ENCODE data around the gene TMEM139. TPM values are rescaled to one million over a fixed set of nuclear protein-coding genes. Genes with fewer than 3 reads are reported as not detected.

TMEM139 gene
- total and polyA plus RNA-seq, 10 of the 15 experiments (the other 5 are each of a cell fraction or from before 2014, with no cell fraction given) = 0.31 TPM; not detected in 9

GRCh38 chr7:143337216-143337615, 52.5 kb downstream of the TMEM139 start (continued):
- TF ChIP-seq ATF3 (IDR thresholded peaks at IDR 0.05; ENCODE audit: borderline replicate concordance, extremely low read depth, low read depth, low read length) = no peak

Small RNAs within 50 kb of the gene (small RNA-seq; reads per million reads assigned to genes)
- gene RN7SL481P (not detected), gene RN7SL535P (not detected)

Other genes starting within 250 kb of the TMEM139 start
Only the 7 nearest of the 12 such genes appear.
- 0.22 TPM in 1 of 2 replicates, not detected in the other for gene TAS2R39, start 101.5 kb upstream of the TMEM139 start, total RNA-seq (2014; rRNA removed)
- gene TAS2R39, start 101.5 kb upstream of the TMEM139 start, total RNA-seq (2014; rRNA removed; fragmentation: Illumina TruSeq; extraction: Trizol) = not detected in 2 replicates
- not detected in 2 replicates for gene TAS2R39, start 101.5 kb upstream of the TMEM139 start, total RNA-seq (2021)
- gene TAS2R39, start 101.5 kb upstream of the TMEM139 start, polyA plus RNA-seq (2011; rRNA removed) = not detected in 2 replicates
- not detected in 2 replicates for gene TAS2R39, start 101.5 kb upstream of the TMEM139 start, polyA plus RNA-seq (2014; fragmentation: Illumina TruSeq; extraction: Trizol)
- not detected for gene TAS2R39, start 101.5 kb upstream of the TMEM139 start, polyA plus RNA-seq (2014; fragmentation: Nextera tagmentation; extraction: Ambion mirVana)
- gene TAS2R39, start 101.5 kb upstream of the TMEM139 start, polyA plus RNA-seq (2014; rRNA removed) = not detected in 2 replicates
- not detected for gene TAS2R39, start 101.5 kb upstream of the TMEM139 start, polyA plus RNA-seq (2016; fragmentation: Nextera tagmentation; extraction: Ambion mirVana)
- gene TAS2R40, start 62.9 kb upstream of the TMEM139 start, total RNA-seq (2014; rRNA removed) = not detected in 2 replicates
- not detected in 2 replicates for gene TAS2R40, start 62.9 kb upstream of the TMEM139 start, total RNA-seq (2014; rRNA removed; fragmentation: Illumina TruSeq; extraction: Trizol)
- not detected in 2 replicates for gene TAS2R40, start 62.9 kb upstream of the TMEM139 start, total RNA-seq (2021)
- not detected in 2 replicates for gene TAS2R40, start 62.9 kb upstream of the TMEM139 start, polyA plus RNA-seq (2011; rRNA removed)
- gene TAS2R40, start 62.9 kb upstream of the TMEM139 start, polyA plus RNA-seq (2014; fragmentation: Illumina TruSeq; extraction: Trizol) = not detected in 2 replicates
- gene TAS2R40, start 62.9 kb upstream of the TMEM139 start, polyA plus RNA-seq (2014; fragmentation: Nextera tagmentation; extraction: Ambion mirVana) = not detected
- gene TAS2R40, start 62.9 kb upstream of the TMEM139 start, polyA plus RNA-seq (2014; rRNA removed) = not detected in 2 replicates
- gene TAS2R40, start 62.9 kb upstream of the TMEM139 start, polyA plus RNA-seq (2016; fragmentation: Nextera tagmentation; extraction: Ambion mirVana) = not detected
- gene GSTK1, start 21.5 kb upstream of the TMEM139 start, total RNA-seq (2014; rRNA removed) = 116 and 122 TPM in 2 replicates
- gene GSTK1, start 21.5 kb upstream of the TMEM139 start, total RNA-seq (2014; rRNA removed; fragmentation: Illumina TruSeq; extraction: Trizol) = 76.2 and 78.8 TPM in 2 replicates
- gene GSTK1, start 21.5 kb upstream of the TMEM139 start, total RNA-seq (2021) = 80.7 and 80.9 TPM in 2 replicates
- gene GSTK1, start 21.5 kb upstream of the TMEM139 start, polyA plus RNA-seq (2011; rRNA removed) = 80.2 and 104 TPM in 2 replicates
- 96.8 and 136 TPM in 2 replicates for gene GSTK1, start 21.5 kb upstream of the TMEM139 start, polyA plus RNA-seq (2014; fragmentation: Illumina TruSeq; extraction: Trizol)
- gene GSTK1, start 21.5 kb upstream of the TMEM139 start, polyA plus RNA-seq (2014; fragmentation: Nextera tagmentation; extraction: Ambion mirVana) = 100 to 1,000 TPM; 143 to 166 TPM
- 154 and 159 TPM in 2 replicates for gene GSTK1, start 21.5 kb upstream of the TMEM139 start, polyA plus RNA-seq (2014; rRNA removed)
- gene GSTK1, start 21.5 kb upstream of the TMEM139 start, polyA plus RNA-seq (2016; fragmentation: Nextera tagmentation; extraction: Ambion mirVana) = 100 to 1,000 TPM; 122 to 132 TPM
- gene CASP2, start 3.4 kb downstream of the TMEM139 start, total RNA-seq (2014; rRNA removed) = 20.2 and 20.9 TPM in 2 replicates
- gene CASP2, start 3.4 kb downstream of the TMEM139 start, total RNA-seq (2014; rRNA removed; fragmentation: Illumina TruSeq; extraction: Trizol) = 14.1 and 14.2 TPM in 2 replicates
- gene CASP2, start 3.4 kb downstream of the TMEM139 start, total RNA-seq (2021) = 56.1 and 60.4 TPM in 2 replicates
- gene CASP2, start 3.4 kb downstream of the TMEM139 start, polyA plus RNA-seq (2011; rRNA removed) = 19.6 and 33.5 TPM in 2 replicates
- gene CASP2, start 3.4 kb downstream of the TMEM139 start, polyA plus RNA-seq (2014; fragmentation: Illumina TruSeq; extraction: Trizol) = 35.9 and 36.1 TPM in 2 replicates
- 10 to 100 TPM; 12.1 to 17.4 TPM for gene CASP2, start 3.4 kb downstream of the TMEM139 start, polyA plus RNA-seq (2014; fragmentation: Nextera tagmentation; extraction: Ambion mirVana)
- gene CASP2, start 3.4 kb downstream of the TMEM139 start, polyA plus RNA-seq (2014; rRNA removed) = 21.0 and 22.3 TPM in 2 replicates
- 10 to 100 TPM; 30.1 to 34.1 TPM for gene CASP2, start 3.4 kb downstream of the TMEM139 start, polyA plus RNA-seq (2016; fragmentation: Nextera tagmentation; extraction: Ambion mirVana)
- gene CLCN1, start 31.2 kb downstream of the TMEM139 start, total RNA-seq (2014; rRNA removed) = not detected in 2 replicates
- not detected in 2 replicates for gene CLCN1, start 31.2 kb downstream of the TMEM139 start, total RNA-seq (2014; rRNA removed; fragmentation: Illumina TruSeq; extraction: Trizol)
- not detected in 2 replicates for gene CLCN1, start 31.2 kb downstream of the TMEM139 start, total RNA-seq (2021)
- not detected in 2 replicates for gene CLCN1, start 31.2 kb downstream of the TMEM139 start, polyA plus RNA-seq (2011; rRNA removed)
- not detected in 2 replicates for gene CLCN1, start 31.2 kb downstream of the TMEM139 start, polyA plus RNA-seq (2014; fragmentation: Illumina TruSeq; extraction: Trizol)
- not detected for gene CLCN1, start 31.2 kb downstream of the TMEM139 start, polyA plus RNA-seq (2014; fragmentation: Nextera tagmentation; extraction: Ambion mirVana)
- gene CLCN1, start 31.2 kb downstream of the TMEM139 start, polyA plus RNA-seq (2014; rRNA removed) = 0.04 TPM in 1 of 2 replicates, not detected in the other
- gene CLCN1, start 31.2 kb downstream of the TMEM139 start, polyA plus RNA-seq (2016; fragmentation: Nextera tagmentation; extraction: Ambion mirVana) = under 1 TPM in 1 of 2 experiments, not detected in 1; 0.30 TPM
- gene FAM131B, start 77.8 kb downstream of the TMEM139 start, total RNA-seq (2014; rRNA removed) = not detected in 2 replicates
- not detected in 2 replicates for gene FAM131B, start 77.8 kb downstream of the TMEM139 start, total RNA-seq (2014; rRNA removed; fragmentation: Illumina TruSeq; extraction: Trizol)
- gene FAM131B, start 77.8 kb downstream of the TMEM139 start, total RNA-seq (2021) = 0.05 and 0.13 TPM in 2 replicates
- gene FAM131B, start 77.8 kb downstream of the TMEM139 start, polyA plus RNA-seq (2011; rRNA removed) = 0.03 TPM in 1 of 2 replicates, not detected in the other
- gene FAM131B, start 77.8 kb downstream of the TMEM139 start, polyA plus RNA-seq (2014; fragmentation: Illumina TruSeq; extraction: Trizol) = not detected in 2 replicates
- gene FAM131B, start 77.8 kb downstream of the TMEM139 start, polyA plus RNA-seq (2014; fragmentation: Nextera tagmentation; extraction: Ambion mirVana) = not detected
- gene FAM131B, start 77.8 kb downstream of the TMEM139 start, polyA plus RNA-seq (2014; rRNA removed) = not detected in 2 replicates
- not detected for gene FAM131B, start 77.8 kb downstream of the TMEM139 start, polyA plus RNA-seq (2016; fragmentation: Nextera tagmentation; extraction: Ambion mirVana)
- gene ZYX, start 96.4 kb downstream of the TMEM139 start, total RNA-seq (2014; rRNA removed) = 16.5 and 23.2 TPM in 2 replicates
- gene ZYX, start 96.4 kb downstream of the TMEM139 start, total RNA-seq (2014; rRNA removed; fragmentation: Illumina TruSeq; extraction: Trizol) = 11.8 and 16.6 TPM in 2 replicates
- 90.5 and 100 TPM in 2 replicates for gene ZYX, start 96.4 kb downstream of the TMEM139 start, total RNA-seq (2021)
- 2.4 and 4.5 TPM in 2 replicates for gene ZYX, start 96.4 kb downstream of the TMEM139 start, polyA plus RNA-seq (2011; rRNA removed)
- 28.2 and 44.0 TPM in 2 replicates for gene ZYX, start 96.4 kb downstream of the TMEM139 start, polyA plus RNA-seq (2014; fragmentation: Illumina TruSeq; extraction: Trizol)
- 1 to 10 TPM; 2.1 to 4.0 TPM for gene ZYX, start 96.4 kb downstream of the TMEM139 start, polyA plus RNA-seq (2014; fragmentation: Nextera tagmentation; extraction: Ambion mirVana)
- gene ZYX, start 96.4 kb downstream of the TMEM139 start, polyA plus RNA-seq (2014; rRNA removed) = 32.0 and 47.3 TPM in 2 replicates
- 10 to 100 TPM; 66.5 to 82.3 TPM for gene ZYX, start 96.4 kb downstream of the TMEM139 start, polyA plus RNA-seq (2016; fragmentation: Nextera tagmentation; extraction: Ambion mirVana)

All from GM12878 (cell line).